HG03066 (cell line): Measurements from ENCODE around the gene HAVCR1.
"Not testable (repeated sequence)": the region's sequence is repeated elsewhere in the genome, so short reads cannot be mapped to it uniquely, and the experiment has no call there.

Experiments used
- ATAC-seq: cut with Tn5 transposase; IDR thresholded peaks from one replicate; pipeline ENCODE4 v1.9.1; 2021; ENCODE audit warnings: low read depth; ENCODE audit not compliant: unreplicated experiment

Gene HAVCR1

DNA sequence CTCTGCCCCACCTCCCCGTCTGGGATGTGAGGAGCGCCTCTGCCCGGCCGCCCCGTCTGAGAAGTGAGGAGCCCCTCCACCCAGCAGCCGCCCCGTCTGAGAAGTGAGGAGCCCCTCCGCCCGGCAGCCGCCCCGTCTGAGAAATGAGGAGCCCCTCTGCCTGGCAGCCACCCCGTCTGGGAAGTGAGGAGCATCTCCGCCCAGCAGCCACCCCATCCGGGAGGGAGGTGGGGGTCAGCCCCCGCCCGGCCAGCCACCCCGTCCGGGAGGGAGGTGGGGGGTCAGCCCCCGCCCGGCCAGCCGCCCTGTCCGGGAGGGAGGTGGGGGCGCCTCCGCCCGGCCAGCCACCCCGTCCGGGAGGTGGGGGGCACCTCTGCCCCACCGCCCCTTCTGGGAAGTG lies 44.8 kb downstream of the HAVCR1 start:
- not testable (repeated sequence) for ATAC-seq

DNA sequence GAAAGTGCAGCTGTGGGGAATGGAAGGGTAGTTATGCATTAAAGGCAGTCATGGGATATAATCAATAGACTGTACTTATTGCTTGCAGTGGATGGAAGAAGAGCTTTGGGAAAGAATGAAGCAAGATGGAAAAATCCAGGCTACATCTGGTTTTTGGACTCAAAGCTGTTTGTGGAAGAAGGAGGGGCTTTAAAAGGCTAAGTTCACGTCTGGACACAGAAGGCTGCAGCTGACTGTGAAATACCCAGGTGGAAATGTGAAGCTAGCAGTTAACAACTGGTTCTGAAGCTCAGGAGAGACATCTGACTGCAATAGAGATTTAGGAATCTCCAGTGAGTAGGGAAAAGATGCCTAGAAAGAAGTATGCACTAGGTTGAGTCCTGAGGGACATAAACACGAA lies 52.7 kb downstream of the HAVCR1 start:
- ATAC-seq, result no peak

DNA sequence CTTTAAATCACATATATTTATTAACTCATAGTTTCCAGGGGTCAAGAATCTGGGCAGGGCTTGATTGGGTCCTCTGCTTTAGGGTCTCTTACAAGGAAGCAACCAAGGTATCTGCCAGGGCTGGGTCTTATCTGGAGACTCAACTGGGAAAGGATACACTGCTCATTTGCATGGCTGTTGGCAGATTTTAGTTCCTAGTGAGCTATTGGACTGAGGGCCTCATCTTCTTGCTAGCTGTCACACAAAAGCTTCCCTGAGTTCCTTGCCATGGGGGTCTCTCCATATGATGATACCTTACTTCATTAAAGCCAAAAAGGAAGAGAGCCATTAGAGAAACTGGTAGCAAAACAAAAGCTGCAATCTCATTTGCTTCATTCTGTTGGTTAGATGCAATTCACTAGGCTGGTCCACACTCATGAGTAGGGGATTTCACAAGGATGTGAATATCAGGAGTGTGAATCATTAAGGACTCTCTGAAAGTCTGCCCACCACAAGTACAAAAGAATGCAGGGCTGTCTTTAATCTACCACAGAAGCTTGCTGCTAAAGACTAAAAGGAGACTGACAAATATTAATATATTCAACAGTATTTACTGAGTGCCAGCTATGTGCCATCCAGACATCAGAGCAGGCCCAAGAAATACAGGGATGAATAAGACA lies 53.9 kb downstream of the HAVCR1 start:
- ATAC-seq, result no peak

DNA sequence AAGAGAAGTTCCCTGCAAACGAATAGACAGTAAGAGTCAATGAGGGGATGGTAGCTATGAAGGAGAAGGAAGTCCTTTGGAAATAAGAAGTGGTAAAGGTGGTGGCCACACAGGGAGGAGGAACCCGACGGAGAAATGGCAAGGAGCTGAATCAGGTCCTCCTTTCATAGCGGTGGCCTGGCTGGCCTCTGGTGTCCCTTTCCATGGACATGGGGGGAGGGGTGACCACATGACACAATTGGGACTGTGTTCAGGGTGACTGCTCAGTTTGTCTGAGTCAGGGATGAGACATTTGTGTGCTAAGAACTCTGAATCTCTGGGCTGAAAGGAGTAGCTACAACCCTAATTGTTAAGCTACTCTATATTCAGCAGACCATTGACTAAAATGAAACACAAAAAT lies 67.2 kb downstream of the HAVCR1 start:
- no peak for ATAC-seq

DNA sequence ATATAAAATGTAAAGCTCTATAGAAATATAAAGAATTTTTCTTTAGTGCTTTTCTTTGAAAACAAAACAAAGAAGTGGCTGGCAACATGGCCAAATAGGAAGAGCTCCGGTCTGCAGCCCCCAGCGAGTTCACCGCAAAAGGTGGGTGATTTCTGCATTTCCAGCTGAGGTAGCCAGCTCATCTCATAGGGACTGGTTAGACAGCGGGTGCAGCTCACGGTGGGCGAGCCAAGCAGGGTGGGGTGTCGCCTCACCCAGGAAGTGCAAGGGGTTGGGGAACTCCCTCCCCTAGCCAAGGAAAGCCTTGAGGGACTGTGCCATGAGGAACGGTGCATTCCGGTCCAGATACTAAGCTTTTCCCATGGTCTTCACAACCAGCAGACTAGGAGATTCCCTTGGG lies 74.9 kb downstream of the HAVCR1 start:
- no peak for ATAC-seq

DNA sequence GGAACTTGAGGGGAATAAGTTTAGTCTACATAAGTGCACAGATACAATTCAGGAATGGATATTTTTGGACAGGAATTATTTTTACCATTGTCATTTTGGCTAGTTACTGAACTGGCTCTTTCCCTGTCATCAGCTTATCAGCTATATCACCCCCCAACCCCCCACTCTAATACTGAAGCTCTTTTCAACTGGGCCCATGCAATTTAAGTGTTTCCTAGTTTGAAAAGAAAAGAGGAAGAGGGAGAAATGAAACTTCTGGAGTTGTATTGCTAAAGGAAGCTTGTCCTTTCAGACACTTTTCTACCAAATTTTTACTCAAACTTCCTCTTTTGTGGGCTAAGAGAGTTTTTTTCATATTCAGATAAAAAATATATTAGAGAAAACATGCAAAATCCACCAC lies 77.4 kb downstream of the HAVCR1 start:
- ATAC-seq, result no peak
